Testis (tissue), 3 donors: Measurements from ENCODE around the gene MAP1B. TPM values are rescaled to one million over a fixed set of nuclear protein-coding genes. Genes with fewer than 3 reads are reported as not detected.

ENCODE experiments used
- DNase-seq: peaks from one replicate; pipeline ENCODE4 v3.0.0-alpha.2; 2019
- H3K27ac ChIP-seq, 2 donors: fragments of 200-600 bp; sonication (generic); one replicate each; pipeline ENCODE4 v1.5.1; 2019
- H3K27me3 ChIP-seq: fragments of 200-600 bp; sonication (generic); one replicate; pipeline ENCODE4 v1.5.1; 2019
- H3K36me3 ChIP-seq: fragments of 200-600 bp; sonication (generic); one replicate; pipeline ENCODE4 v1.5.1; 2017; ENCODE audit warnings: low read depth; ENCODE audit errors: missing control alignments
- H3K4me1 ChIP-seq: fragments of 200-600 bp; sonication (generic); one replicate; pipeline ENCODE4 v1.5.1; 2019
- H3K4me3 ChIP-seq, 2 donors: fragments of 200-600 bp; sonication (generic); one replicate each; pipeline ENCODE4 v1.5.1; 2017 to 2019
- H3K9me3 ChIP-seq: fragments of 200-600 bp; sonication (generic); one replicate; pipeline ENCODE4 v1.5.1; 2017
- CTCF ChIP-seq, 3 experiments: fragments of 450-650 bp in 2 of 3; fragments of 200-600 bp in 1 of 3; sonication (generic) in 1 of 3; IDR thresholded peaks; one replicate each; pipeline ENCODE4 v1.5.1; 2016 to 2019; ENCODE audit warnings: antibody characterized with exemption in 3 of 3, mild to moderate bottlenecking in 2 of 3, moderate library complexity in 1 of 3
- POLR2A ChIP-seq: fragments of 450-650 bp; IDR thresholded peaks from one replicate; pipeline ENCODE4 v1.6.1; 2017; ENCODE audit warnings: antibody characterized with exemption, mild to moderate bottlenecking, moderate library complexity
- WGBS, 2 donors: methylation state at CpG; one replicate each; pipeline ENCODE4 v1.1.5; 2018; 5-methylcytosine and 5-hydroxymethylcytosine counted together
- intact Hi-C: fragments of 100-400 bp; cut with DNase I; formaldehyde crosslinking; loops from one replicate; pipeline ENCODE4 v1.15.1; 2023; ENCODE audit warnings: low total_unique reads
- polyA plus RNA-seq: library from polyadenylated mRNA; stranded (reverse); fragments of 350-450 nt; fragmentation: Illumina TruSeq; extraction: RNeasy Lipid Tissue Mini Kit (QIAGEN cat#74804); gene quantifications from one replicate; pipeline ENCODE4 v1.2.3, GENCODE V29; 2014; ENCODE audit warnings: low read depth, low replicate concordance; ENCODE audit not compliant: insufficient read depth
- total RNA-seq, 2 donors: library from RNA; depleted of rRNA; stranded (reverse); fragments of >200 nt; gene quantifications; one replicate each; pipeline ENCODE4 v1.2.3, GENCODE V29; 2016

MAP1B gene
- total and polyA plus RNA-seq, 3 donors from 2014 or later = 20.1 to 584 (median 431) TPM

GRCh38 chr5:72237415-72237814 is 130.1 kb downstream of the MAP1B start:
- 88 to 98% methylated on average over 2 of the region's 2 CpGs for WGBS, 2 donors
- Histone ChIP-seq H3K4me1 (no peaks in the 10 kb centered on the region), H3K9me3 (no peaks in the 10 kb centered on the region), H3K4me3 (no peak overlapping the region), H3K27me3 (no peaks in the 10 kb centered on the region), H3K27ac (no peak overlapping the region), H3K36me3 (no peaks in the 10 kb centered on the region)
- no peak for DNase-seq
- intact Hi-C loops = no loop called here
- TF ChIP-seq CTCF (IDR thresholded peaks at IDR 0.05) = no peak
- TF ChIP-seq POLR2A = no peak

DNA sequence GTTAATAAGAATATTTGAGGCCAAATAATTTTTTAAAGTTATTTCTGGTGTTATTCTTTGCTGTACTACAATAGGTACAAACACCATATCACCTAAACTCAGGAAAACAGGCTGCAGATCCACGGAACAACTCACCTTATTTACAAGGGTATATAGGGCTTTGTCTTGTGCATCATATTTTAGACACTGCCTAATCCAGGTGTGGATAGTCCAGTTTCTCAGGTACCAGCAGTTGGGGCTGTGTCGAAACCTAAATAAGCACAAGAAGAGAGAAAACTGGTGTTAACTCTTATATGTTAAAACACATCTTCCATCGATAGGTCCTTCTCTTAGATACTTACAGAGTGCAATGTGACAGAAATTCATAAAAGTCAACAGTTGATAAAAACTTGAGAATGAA is 130.6 kb downstream of the MAP1B start:
- 95 to 96% methylated on average over 3 of the region's 3 CpGs for WGBS, 2 donors
- no peak for TF ChIP-seq CTCF (IDR thresholded peaks at IDR 0.05)
- no peak for TF ChIP-seq POLR2A
- no peak for DNase-seq
- intact Hi-C loops = no loop called here
- H3K4me1 ChIP-seq = no peaks in the 10 kb centered on the region
- H3K9me3 ChIP-seq = no peaks in the 10 kb centered on the region
- H3K27me3 ChIP-seq = no peaks in the 10 kb centered on the region
- no peaks in the 10 kb centered on the region for H3K36me3 ChIP-seq
- no peak overlapping the region for H3K27ac ChIP-seq
- H3K4me3 ChIP-seq = no peak overlapping the region

DNA sequence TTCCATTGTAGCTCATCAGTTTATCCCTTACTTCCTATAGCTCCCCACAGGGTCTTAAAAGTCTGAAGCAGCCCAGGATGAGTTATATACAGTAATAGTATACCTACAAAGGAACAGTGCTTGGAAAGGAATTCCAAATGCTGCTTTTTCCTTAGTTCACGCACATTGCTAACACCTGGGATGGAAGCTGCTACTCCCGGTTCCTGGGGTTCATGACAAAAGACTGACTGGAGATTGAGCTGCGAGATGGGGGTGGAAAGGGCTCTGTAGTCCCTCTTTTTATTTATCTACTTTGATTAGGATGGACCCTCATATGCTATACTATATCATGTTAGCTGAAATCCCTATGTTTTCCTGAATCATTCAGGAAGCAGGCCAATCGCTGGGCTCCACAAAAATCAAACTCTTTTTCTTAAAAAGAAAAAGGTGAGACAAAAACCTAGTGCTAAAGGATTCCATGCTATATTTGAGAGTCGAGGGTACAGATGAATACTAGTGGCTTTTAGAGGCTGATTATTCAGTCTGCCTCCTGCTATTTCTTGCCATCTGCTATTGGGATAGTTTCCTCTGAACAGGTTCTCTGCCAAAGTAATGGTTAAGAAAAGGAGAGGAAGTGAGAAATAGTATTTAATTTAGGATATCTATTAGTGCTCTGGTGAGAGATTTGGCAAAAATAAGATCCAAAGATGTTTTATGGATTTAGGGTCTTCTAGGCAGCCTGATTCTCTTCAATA is 131.6 kb downstream of the MAP1B start:
- WGBS, 2 donors = 85 to 91% methylated on average over 5 of the region's 5 CpGs
- Histone ChIP-seq H3K27me3 (no peaks in the 10 kb centered on the region), H3K9me3 (no peaks in the 10 kb centered on the region), H3K4me1 (no peaks in the 10 kb centered on the region), H3K27ac (no peak overlapping the region), H3K4me3 (no peak overlapping the region), H3K36me3 (no peaks in the 10 kb centered on the region)
- intact Hi-C loops = no loop called here
- TF ChIP-seq POLR2A (no peak), CTCF (IDR thresholded peaks at IDR 0.05) (no peak)
- DNase-seq = no peak

GRCh38 chr5:72241346-72242003 is 134.2 kb downstream of the MAP1B start:
- intact Hi-C loops = no loop called here
- Histone ChIP-seq H3K27me3 (no peaks in the 10 kb centered on the region), H3K9me3 (no peaks in the 10 kb centered on the region), H3K4me3 (no peak overlapping the region), H3K36me3 (no peaks in the 10 kb centered on the region), H3K27ac (no peak overlapping the region), H3K4me1 (peaks cover 23% of the 10 kb centered on the region)
- TF ChIP-seq CTCF (IDR thresholded peaks at IDR 0.05) (no peak), POLR2A (no peak)
- 70 to 84% methylated on average over 5 of the region's 5 CpGs for WGBS, 2 donors
- DNase-seq = peak; percentile 58
